Panc1 (cell line): ENCODE data around the gene DGKD. TPM values are rescaled to one million over a fixed set of nuclear protein-coding genes. Genes with fewer than 3 reads are reported as not detected.

Source experiments
- ATAC-seq: fragments of 200-7000 bp; cut with Tn5 transposase; 2 replicates; pipeline ENCODE4 v1.9.1; 2020; ENCODE audit warnings: mild to moderate bottlenecking, moderate library complexity
- BruUV-seq: library from RNA; stranded (reverse); fragments of 400-500 nt; replicated peaks from 2 replicates; lab custom pipeline; 2021; lab: Mats Ljungman, UMichigan
- CTCF ChIA-PET: fragments of 300-600 bp; sonication (Branson Sonifier 250); formaldehyde crosslinking; loops from one replicate; lab custom pipeline; 2022; ENCODE audit warnings: antibody characterized with exemption; lab: Charles Lee
- POLR2A ChIA-PET: fragments of 300-600 bp; sonication (Branson Sonifier 250); formaldehyde crosslinking; loops from one replicate; lab custom pipeline; 2022; ENCODE audit warnings: antibody characterized with exemption; lab: Charles Lee
- DNase-seq: peaks from one replicate; pipeline ENCODE4 v3.0.0-alpha.2; 2010; ENCODE audit warnings: low read depth, low spot score
- H3K27ac ChIP-seq: 2 replicates; pipeline ENCODE4 v1.5.1; 2011; ENCODE audit warnings: mild to moderate bottlenecking, low read length, inconsistent platforms
- H3K27me3 ChIP-seq: fragments of 200-500 bp; sonication (Bioruptor generic); 2 replicates; pipeline ENCODE4 v1.6.0; 2014; ENCODE audit warnings: low read length, inconsistent platforms; ENCODE audit not compliant: control insufficient read depth, insufficient read depth
- H3K36me3 ChIP-seq: fragments of 200-500 bp; sonication (Bioruptor generic); 2 replicates; pipeline ENCODE4 v1.5.1; 2014; ENCODE audit warnings: inconsistent platforms, mild to moderate bottlenecking, low read length, moderate library complexity; ENCODE audit not compliant: control insufficient read depth, insufficient read depth
- H3K4me1 ChIP-seq: 2 replicates; pipeline ENCODE4 v1.5.1; 2011; ENCODE audit warnings: inconsistent platforms, mild to moderate bottlenecking, low read length, moderate library complexity; ENCODE audit not compliant: control insufficient read depth, insufficient read depth
- H3K4me3 ChIP-seq, 2 experiments: 2 replicates each; pipeline ENCODE4 v1.5.1; 2011 to 2012; ENCODE audit warnings: low read depth in 2 of 2, low read length in 2 of 2, mild to moderate bottlenecking in 2 of 2, inconsistent platforms in 1 of 2, moderate library complexity in 1 of 2
- H3K9me3 ChIP-seq: fragments of 200-500 bp; sonication (Bioruptor generic); 2 replicates; pipeline ENCODE4 v1.5.1; 2014; ENCODE audit warnings: low read depth, mild to moderate bottlenecking, inconsistent platforms, low read length, moderate library complexity; ENCODE audit not compliant: control insufficient read depth, insufficient read depth
- CTCF ChIP-seq: fragments of 450-650 bp; IDR thresholded peaks from 2 replicates; pipeline ENCODE4 v1.5.1; 2017; ENCODE audit warnings: mild to moderate bottlenecking
- POLR2AphosphoS5 ChIP-seq: IDR thresholded peaks from 2 replicates; pipeline ENCODE4 v1.6.1; 2012; ENCODE audit warnings: mild to moderate bottlenecking, low read depth, low read length, moderate library complexity
- REST ChIP-seq, 2 experiments: IDR thresholded peaks; 2 replicates each; pipeline ENCODE4 v1.6.1; 2011 to 2012; ENCODE audit warnings: low read depth in 2 of 2, control low read depth in 1 of 2, low read length in 1 of 2, mild to moderate bottlenecking in 1 of 2, moderate library complexity in 1 of 2; ENCODE audit not compliant: insufficient read depth in 1 of 2
- SIN3A ChIP-seq: IDR thresholded peaks from 2 replicates; pipeline ENCODE4 v1.6.1; 2012; ENCODE audit warnings: low read depth, mild to moderate bottlenecking, low read length, moderate library complexity, borderline replicate concordance; ENCODE audit not compliant: insufficient read depth
- TCF7L2 ChIP-seq: IDR thresholded peaks from 2 replicates; pipeline ENCODE4 v1.6.1; 2011; ENCODE audit warnings: mild to moderate bottlenecking, low read depth, low read length, inconsistent platforms
- in situ Hi-C: cut with HindIII; loops from 2 replicates; pipeline ENCODE4 v1.10.0; 2016; ENCODE audit warnings: low sequenced_read_pairs, low pct_unique_long_range_greater_than_20kb
- intact Hi-C: fragments of 100-400 bp; cut with micrococcal nuclease; formaldehyde crosslinking; loops from one replicate; pipeline ENCODE4 v1.10.0; 2022; ENCODE audit not compliant: unreplicated experiment
- total RNA-seq: library from RNA; stranded (reverse); gene quantifications from one replicate; pipeline ENCODE4 v1.2.1, GENCODE V29; 2021; ENCODE audit not compliant: unreplicated experiment

The DGKD gene
- total RNA-seq, 1 experiment from 2014 or later, result 89.0 TPM

DNA sequence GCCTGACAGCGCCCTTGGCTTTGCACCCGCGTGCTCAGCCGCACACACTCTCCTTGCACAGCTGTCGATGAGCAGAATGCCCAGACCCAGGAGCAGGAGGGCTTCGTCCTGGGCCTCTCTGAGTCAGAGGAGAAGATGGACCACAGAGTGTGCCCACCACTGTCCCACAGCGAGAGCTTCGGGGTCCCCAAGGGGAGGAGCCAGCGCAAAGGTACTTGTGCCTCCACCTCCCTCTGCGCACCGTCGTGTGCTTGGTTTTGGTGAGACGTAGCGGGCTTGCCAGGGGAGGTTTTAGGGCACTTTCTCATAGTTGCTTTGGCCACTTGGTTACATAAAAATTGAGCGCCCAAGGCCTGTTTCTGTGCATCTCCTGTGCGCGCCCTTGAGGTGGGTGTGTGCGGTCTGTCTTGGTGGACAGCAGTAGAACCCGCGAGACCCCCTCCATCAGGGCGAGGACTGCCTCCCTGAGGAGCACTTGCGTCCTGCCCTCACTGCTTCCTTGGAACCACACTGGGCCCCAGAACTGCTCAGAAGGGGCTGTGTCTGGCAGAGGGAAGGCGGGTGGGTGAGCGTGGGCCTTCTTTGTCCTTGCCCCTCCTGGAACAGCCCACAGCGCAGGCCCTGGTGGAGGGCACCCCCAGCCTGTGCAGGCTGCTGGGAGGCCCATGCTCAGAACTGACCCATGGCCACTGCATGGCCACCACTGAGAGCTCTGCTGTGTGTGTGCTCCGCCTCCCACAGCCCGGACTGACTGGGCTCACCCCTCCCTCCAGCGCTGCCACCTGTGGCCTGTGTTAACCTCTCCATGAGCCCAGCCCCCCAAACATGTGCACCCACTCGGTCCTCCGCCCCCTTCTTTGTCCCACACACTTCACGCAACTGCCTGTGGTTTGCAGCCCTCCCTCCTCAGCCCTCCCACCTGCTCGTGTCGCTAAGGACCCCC is 95.9 kb downstream of the DGKD start:
- Histone ChIP-seq H3K9me3 (no peaks in the 10 kb centered on the region), H3K36me3 (peaks cover 17% of the 10 kb centered on the region), H3K4me3 (no peak overlapping the region), H3K27me3 (no peaks in the 10 kb centered on the region), H3K4me1 (peaks cover 8% of the 10 kb centered on the region; the same call in 1 of the 2 replicates), H3K27ac (no peak overlapping the region)
- no peak for DNase-seq
- ATAC-seq, result no peak
- intact Hi-C loops (loop anchor here (10.0 kb wide), 1 partner anchor 95 kb away; the partner anchor contains the start of gene DGKD), in situ Hi-C loops (no loop called here)
- no peak for TF ChIP-seq CTCF
- no peak for TF ChIP-seq TCF7L2
- TF ChIP-seq POLR2AphosphoS5, result no peak
- no peak for TF ChIP-seq SIN3A
- no peak for TF ChIP-seq REST (IDR thresholded peaks at IDR 0.05; ENCODE audit: insufficient read depth in 1 of 2, low read depth in 2 of 2, low read length in 1 of 2)
- no TSS peak for BruUV-seq
- POLR2A ChIA-PET, result no interaction called here
- CTCF ChIA-PET, result no interaction called here

DNA sequence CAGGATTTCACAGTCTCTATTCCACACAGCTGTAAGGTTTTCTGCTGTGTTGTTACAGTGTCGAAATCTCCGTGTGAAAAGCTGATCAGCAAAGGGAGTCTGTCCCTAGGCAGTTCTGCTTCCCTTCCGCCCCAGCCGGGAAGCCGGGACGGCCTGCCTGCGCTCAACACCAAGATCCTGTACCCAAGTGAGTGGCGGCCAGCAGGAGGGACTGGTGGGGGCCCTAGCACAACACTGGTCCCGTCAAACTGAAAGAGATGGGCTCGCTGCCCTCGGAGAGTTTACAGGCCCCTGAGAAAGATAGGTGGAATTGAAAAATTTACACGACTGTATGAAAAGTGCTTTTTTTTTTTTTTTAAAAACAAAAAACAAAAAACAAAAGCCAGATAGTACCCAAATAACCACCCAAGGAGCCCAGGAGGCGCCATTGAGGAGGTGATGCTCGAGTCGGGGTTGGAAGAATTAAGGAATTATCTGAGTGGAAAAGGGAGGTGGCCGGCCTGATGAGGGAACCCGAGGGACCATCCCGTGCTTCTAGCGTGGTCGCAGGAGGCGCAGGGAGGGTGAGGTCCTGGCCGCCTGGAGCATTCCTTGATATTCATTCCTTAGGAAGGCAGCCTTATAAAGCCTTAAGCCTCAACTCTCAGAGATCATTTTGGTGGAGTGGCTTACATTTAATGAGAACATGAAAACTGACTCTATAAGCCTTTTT is 96.7 kb downstream of the DGKD start:
- DNase-seq (no peak), ATAC-seq (no peak)
- ChIA-PET CTCF (no interaction called here), POLR2A (no interaction called here)
- in situ Hi-C loops (no loop called here), intact Hi-C loops (no loop called here)
- no TSS peak for BruUV-seq
- peaks cover 20% of the 10 kb centered on the region for H3K36me3 ChIP-seq
- H3K27me3 ChIP-seq, result no peaks in the 10 kb centered on the region
- no peak overlapping the region for H3K27ac ChIP-seq
- H3K4me3 ChIP-seq, result no peak overlapping the region
- no peaks in the 10 kb centered on the region for H3K9me3 ChIP-seq
- H3K4me1 ChIP-seq, result peaks cover 8% of the 10 kb centered on the region; the same call in 1 of the 2 replicates
- TF ChIP-seq CTCF, result no peak
